Left hindlimb (tissue), 1 donor: Measurements from ENCODE around the gene ELFN1.
"Not testable (repeated sequence)": the region's sequence is repeated elsewhere in the genome, so short reads cannot be mapped to it uniquely, and the experiment has no call there.

Source experiments
- DNase-seq: peaks from one replicate; pipeline ENCODE4 v3.0.0-alpha.2; 2018

ELFN1 gene

GRCh38 chr7:1762238-1762945, 92.3 kb downstream of the ELFN1 start:
- no peak for DNase-seq

DNA sequence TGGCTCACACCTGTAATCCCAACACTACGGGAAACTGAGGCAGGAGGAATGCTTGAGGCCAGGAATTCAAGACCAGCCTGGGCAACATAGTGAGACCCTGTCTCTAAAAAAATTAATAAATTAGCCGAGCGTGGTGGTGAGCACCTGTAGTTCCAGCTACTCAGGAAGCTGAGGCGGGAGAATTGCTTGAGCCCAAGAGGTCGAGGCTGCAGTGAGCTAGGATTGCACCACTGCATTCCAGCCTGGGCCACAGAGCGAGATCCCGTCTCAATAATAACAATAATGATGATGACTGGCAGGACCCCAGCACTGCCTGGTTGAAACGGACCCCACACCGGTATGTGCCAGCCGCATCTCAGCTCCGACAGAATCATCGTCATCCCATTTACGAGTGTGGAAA, 93.0 kb downstream of the ELFN1 start:
- DNase-seq = no peak

DNA sequence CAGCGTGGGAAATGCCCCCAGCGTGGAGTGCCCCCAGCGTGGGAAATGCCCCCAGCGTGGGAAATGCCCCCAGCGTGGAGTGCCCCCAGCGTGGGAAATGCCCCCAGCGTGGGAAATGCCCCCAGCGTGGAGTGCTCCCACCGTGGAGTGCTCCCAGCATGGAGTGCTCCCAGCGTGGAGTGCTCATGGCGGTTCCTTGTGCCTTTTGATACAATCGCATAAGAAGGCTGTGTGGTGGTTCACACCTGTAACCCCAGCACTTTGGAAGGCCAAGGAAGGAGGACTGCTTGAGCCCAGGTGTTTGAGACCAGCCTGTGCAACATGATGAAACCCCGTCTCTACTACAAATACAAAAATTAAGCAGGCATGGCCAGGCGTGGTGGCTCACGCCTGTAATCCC, 93.8 kb downstream of the ELFN1 start:
- DNase-seq = not testable (repeated sequence)

GRCh38 chr7:1765336-1765735, 95.3 kb downstream of the ELFN1 start:
- DNase-seq = no peak

- no peak for DNase-seq
Measured at GRCh38 chr7:1767524-1767923, 97.4 kb downstream of the ELFN1 start.

GRCh38 chr7:1768832-1769231, 98.8 kb downstream of the ELFN1 start:
- DNase-seq = no peak

DNA sequence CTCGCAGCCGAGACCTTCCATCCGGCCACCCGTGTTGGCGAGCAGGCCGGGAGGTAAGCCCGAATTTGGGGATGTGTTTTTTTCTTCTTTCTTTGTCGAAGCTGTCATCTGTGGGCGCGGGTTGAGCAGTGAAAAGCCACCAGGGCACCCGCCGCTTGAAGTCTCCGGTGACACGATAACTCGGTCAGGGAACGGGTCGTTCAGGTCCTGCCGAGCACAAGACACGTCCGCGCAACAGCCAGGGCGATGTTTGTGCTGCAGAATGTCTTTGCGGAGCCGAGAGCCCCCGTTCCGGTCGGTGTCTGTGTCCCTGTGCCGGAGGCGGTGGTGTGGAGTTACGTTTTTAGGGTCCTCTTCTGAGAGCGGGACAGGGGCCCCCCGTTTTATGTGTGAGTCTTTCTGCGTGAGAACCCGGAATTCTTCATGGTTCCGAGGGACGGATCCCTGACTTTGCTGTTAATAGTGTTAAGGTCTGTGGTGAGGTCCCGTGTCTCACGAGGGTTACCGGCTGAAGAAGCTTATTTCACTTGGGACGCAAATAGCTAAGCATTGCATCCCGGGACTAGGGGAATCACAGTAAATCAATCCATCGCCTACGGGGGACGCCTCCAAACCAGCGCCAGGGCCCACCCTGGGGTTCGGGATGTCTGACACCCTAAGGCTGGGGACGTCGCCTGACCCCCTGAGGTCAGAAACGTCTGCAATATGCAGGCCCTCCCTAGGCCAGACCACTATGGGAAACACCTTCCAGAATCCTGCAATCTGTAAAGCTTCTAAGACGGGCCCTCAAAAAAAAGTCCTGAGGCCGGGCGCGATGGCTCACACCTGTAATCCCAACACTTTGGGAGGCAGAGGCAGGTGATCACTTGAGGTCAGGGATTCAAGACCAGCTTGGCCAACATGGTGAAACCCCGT, 99.5 kb downstream of the ELFN1 start:
- no peak for DNase-seq

DNA sequence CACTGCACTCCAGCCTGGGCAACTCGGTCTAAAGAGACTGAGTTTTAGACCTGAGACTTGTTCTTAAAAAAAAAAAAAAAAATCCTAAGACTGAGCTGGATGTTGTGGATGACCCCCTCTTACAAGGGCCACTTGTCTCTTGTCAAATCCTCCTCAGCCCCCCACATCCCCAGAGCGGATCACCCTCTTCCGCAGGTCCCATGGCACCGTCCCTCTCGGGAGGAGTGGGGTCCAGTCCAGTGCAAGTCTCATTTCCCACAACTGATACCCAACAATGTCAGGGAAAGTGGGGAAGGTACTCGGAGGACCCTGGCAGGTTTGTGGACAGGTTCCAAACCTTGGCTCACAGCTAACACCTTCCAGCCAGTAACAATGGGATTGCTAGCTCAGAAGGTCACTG, 100.3 kb downstream of the ELFN1 start:
- no peak for DNase-seq

DNA sequence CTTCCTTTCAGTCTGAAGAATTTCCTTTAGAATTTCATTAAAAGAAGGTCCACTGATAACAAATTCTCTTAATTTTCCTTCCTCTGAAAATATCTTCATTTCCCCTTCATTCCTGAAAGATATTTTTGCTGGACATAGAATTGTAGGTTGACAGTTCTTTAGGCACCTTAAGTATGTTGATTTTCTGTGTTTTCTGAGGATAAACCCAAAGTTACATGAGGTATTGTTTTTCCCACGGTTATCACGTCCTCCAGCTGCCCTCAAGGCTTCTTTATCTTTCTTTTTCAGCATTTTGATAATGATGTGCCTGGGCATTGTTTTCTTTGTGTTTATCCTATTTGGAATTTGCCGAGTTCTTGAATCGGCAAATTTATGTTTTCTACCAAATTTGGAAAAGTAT, 105.3 kb downstream of the ELFN1 start:
- no peak for DNase-seq

- no peak for DNase-seq
Measured at GRCh38 chr7:1777122-1777521, 107.0 kb downstream of the ELFN1 start.

GRCh38 chr7:1779445-1779844, 109.4 kb downstream of the ELFN1 start:
- DNase-seq = no peak

GRCh38 chr7:1781369-1781768, 111.3 kb downstream of the ELFN1 start:
- no peak for DNase-seq

DNA sequence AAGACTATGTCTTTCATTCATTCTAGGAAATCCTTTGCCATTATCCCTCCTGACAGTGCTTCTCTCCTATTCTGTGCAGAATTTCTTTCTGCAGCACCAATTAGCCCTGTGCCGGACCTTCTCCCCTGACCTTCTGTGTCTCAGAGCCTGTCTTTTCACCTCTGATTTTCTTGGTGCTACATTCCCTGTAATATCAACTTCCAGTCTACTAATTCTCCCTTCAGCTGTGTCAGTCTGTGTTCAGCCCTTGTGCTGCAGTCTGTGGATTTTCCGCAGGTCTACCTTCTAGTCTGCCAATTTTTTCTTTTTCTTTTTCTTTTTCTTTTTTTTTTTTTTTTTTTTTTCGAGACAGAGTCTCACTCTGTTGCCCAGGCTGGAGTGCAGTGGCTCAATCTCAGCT, 115.8 kb downstream of the ELFN1 start:
- DNase-seq = no peak

- DNase-seq = no peak
Measured at GRCh38 chr7:1787241-1787640, 117.2 kb downstream of the ELFN1 start.

- no peak for DNase-seq
Measured at GRCh38 chr7:1787681-1788235, 117.7 kb downstream of the ELFN1 start.

DNA sequence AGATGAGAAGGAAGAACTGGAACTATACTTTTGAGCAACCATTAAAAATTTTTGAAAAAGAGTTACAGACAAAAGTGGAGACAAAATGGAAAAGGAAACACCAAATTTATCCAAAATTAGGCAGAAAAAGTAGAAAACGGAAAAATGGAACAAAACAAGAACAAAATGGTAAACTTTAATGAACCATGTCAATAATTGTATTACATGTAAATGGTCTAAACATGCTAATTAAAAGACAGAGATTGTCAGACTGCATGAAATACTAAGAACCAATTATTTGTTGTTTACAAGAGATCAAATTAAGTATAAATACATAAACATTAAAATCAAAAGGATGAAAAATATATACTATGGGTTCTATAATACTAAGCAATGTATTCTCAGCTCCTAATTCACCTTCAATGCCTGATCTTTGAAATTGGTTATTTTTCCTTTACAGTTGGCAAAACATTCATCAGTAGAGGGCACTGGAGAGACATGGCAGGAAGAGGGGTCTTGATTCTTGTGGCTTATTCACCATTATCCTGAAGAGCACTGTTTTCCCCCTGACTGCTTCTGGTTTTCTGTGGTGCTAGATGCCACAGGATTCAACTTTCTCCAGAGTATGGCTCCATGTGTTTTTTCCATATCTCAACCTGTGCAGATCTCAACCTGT, 124.9 kb downstream of the ELFN1 start:
- DNase-seq = no peak
